BLaER1 treated with 17β-estradiol and CSF1 and Interleukin-3, amounts not matched to agents 10 nM and 100 nM (cell line): Measurements from ENCODE around the gene EVX2.

ENCODE experiments used
- H3K27ac ChIP-seq, 11 experiments: shearing (Covaris generic); formaldehyde crosslinking; 2 replicates each; pipeline ENCODE4 v1.8.1; 2022
- H3K27me3 ChIP-seq, 11 experiments: shearing (Covaris generic); formaldehyde crosslinking; 2 replicates each; pipeline ENCODE4 v1.8.1; 2022
- H3K36me3 ChIP-seq, 11 experiments: shearing (Covaris generic); formaldehyde crosslinking; 2 replicates each; pipeline ENCODE4 v1.8.1; 2022
- H3K4me1 ChIP-seq, 10 experiments: shearing (Covaris generic); formaldehyde crosslinking; 2 replicates each; pipeline ENCODE4 v1.8.1; 2022
- H3K4me2 ChIP-seq, 11 experiments: shearing (Covaris generic); formaldehyde crosslinking; 2 replicates each; pipeline ENCODE4 v1.8.1; 2022
- H3K4me3 ChIP-seq, 10 experiments: shearing (Covaris generic); formaldehyde crosslinking; 2 replicates each; pipeline ENCODE4 v1.8.1; 2022
- H3K9ac ChIP-seq, 11 experiments: shearing (Covaris generic); formaldehyde crosslinking; 2 replicates each; pipeline ENCODE4 v1.8.1; 2022
- H3K9me3 ChIP-seq, 11 experiments: shearing (Covaris generic); formaldehyde crosslinking; replicated peaks in 1 of 11; 2 replicates each; pipeline ENCODE4 v1.8.1; 2022
- H4K20me1 ChIP-seq, 11 experiments: shearing (Covaris generic); formaldehyde crosslinking; 2 replicates each; pipeline ENCODE4 v1.8.1; 2022
- Cebpa-rat ChIP-seq, 11 experiments: shearing (Covaris generic); IDR thresholded peaks; 2 replicates each; pipeline ENCODE4 v1.8.1; 2022

Gene EVX2

DNA sequence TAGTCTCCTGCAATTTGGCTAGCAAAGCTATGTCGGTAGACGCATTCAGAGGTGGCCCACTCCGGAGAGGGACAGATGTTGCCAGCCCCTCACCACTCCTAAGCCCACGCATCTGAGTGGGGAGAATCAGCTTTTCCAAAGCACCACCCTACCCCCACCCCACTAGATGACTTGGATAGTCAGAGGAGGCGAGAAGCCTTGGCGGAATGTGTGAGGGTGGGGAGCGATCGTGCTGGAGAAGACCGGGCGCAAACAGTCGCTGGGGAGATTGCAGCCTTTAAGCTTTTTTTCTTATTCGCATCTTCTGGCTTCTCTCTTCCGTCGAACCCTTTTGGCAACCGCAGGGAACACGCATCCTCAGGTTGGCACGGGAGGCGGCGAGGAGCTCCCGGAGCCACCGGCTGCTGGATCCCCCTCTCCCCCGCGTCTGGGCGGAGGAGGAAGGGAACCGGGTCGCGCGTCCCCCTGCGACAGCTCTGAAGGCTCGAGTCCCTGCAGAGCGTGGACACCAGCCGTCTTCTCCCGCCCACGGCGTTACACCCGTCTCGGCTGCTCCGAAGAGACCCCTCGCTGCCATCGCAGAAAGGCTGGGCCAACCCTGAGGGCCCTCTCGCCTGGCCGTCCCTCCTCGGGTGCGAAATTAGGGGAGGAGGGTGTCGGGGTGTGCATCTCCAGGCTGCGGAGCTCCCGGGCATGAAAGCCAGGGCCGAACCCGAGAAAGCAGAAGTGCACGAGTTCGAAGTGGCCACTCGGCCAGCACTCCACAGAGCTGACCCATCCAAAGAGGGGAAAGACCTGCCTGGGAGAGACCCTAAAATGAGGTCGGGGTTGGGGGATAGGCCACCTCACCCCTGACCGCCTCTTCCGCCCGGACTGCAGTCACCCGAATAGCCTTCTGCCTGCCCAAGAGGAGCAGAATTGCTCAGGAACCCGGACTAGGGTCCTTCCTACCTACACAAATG, 12.2 kb downstream of the EVX2 start:
- Histone ChIP-seq H4K20me1 (peaks cover 0 to 44% (median 23%) of the 10 kb centered on the region in 11 experiments; a peak in 13 of 22 replicates), H3K9ac (no peak overlapping the region), H3K4me2 (no peak overlapping the region), H3K36me3 (no peaks in the 10 kb centered on the region), H3K9me3 (peaks cover 29 to 56% (median 42%) of the 10 kb centered on the region in 11 experiments), H3K27me3 (peaks cover 98 to 100% (median 100%) of the 10 kb centered on the region in 11 experiments), H3K27ac (no peak overlapping the region), H3K4me1 (no peaks in the 10 kb centered on the region), H3K4me3 (no peak overlapping the region)
- no peak for TF ChIP-seq Cebpa-rat (IDR thresholded peaks at IDR 0.05)

DNA sequence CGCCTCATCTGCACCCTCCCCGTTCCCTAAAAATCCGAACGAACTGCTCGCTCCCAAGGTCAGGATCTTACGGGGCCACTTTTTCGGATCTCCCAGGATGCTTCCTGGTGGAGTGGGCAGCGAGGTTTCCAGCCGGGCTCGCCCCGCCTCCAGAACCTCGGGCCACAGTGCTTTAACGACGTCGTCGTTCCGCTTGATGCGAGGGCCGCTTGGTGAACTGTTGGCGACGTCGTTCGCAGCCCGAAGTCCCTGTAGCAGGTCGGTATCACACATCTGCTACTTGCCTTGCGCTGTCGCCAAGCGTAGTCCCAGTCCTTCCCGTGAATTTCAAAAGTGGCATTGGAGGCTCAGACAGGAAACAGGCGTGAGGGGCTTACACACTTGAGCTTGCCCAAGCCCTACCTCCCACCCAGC, 15.3 kb downstream of the EVX2 start:
- no peak overlapping the region for H3K4me3 ChIP-seq
- peaks cover 69 to 85% (median 82%) of the 10 kb centered on the region in 11 experiments for H3K27me3 ChIP-seq
- no peak for TF ChIP-seq Cebpa-rat (IDR thresholded peaks at IDR 0.05)
- H3K4me2 ChIP-seq, result no peak overlapping the region
- peaks cover 0 to 9% (median 0%) of the 10 kb centered on the region in 10 experiments; a peak in 7 of 20 replicates for H3K4me1 ChIP-seq
- peaks cover 30 to 49% (median 42%) of the 10 kb centered on the region in 11 experiments for H3K9me3 ChIP-seq
- no peak overlapping the region for H3K27ac ChIP-seq
- H3K36me3 ChIP-seq, result no peaks in the 10 kb centered on the region
- H4K20me1 ChIP-seq, result peaks cover 0 to 16% (median 8%) of the 10 kb centered on the region in 11 experiments; a peak in 6 of 22 replicates
- no peak overlapping the region for H3K9ac ChIP-seq

DNA sequence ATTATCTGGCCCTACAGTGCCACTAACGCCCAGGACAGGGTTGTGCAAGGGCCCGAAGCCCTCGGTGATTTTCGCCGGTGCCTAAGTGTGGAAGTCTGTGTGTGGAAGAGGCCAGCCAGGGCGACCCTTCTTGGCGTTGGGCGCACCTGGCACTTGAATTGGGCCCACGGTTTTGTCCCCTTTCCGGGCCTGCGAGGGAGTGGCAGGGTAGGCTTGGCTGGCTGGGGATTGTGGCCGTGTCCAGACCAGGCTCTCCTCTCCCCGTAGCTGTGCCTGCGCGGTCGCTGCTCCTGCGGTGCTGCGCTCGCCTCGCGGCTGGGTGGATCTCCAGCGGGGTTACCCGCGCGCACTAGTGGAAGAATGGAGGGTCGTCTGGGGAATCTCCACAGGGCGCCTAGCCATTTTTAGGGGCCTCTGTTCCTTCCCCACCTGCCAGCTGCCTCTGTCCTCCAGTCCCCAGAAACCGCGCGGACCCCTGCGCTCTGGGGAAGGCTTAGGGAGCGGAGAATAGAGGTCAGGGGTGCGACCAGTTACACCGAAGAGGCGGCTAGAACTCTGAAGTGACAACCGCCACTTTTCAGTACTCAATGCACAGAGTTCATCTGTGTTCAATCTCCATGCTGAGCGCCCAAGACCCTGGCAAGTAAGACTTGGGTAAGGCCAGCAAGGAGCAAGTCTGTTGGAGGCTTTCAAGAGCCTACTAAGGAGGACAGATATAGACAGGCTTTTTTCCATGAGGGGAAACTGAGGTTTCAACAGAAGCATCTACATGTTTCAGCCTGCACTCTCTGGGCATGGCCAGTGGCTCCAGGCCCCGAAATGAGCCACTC, 16.0 kb downstream of the EVX2 start:
- Histone ChIP-seq H3K27ac (no peak overlapping the region), H3K4me1 (peaks cover 0 to 9% (median 0%) of the 10 kb centered on the region in 10 experiments; a peak in 7 of 20 replicates), H3K9ac (no peak overlapping the region), H3K4me2 (no peak overlapping the region), H3K27me3 (peaks cover 63 to 79% (median 75%) of the 10 kb centered on the region in 11 experiments), H4K20me1 (peaks cover 0 to 11% (median 8%) of the 10 kb centered on the region in 11 experiments; a peak in 5 of 22 replicates), H3K4me3 (no peak overlapping the region), H3K9me3 (peaks cover 27 to 46% (median 42%) of the 10 kb centered on the region in 11 experiments), H3K36me3 (no peaks in the 10 kb centered on the region)
- no peak for TF ChIP-seq Cebpa-rat (IDR thresholded peaks at IDR 0.05)

DNA sequence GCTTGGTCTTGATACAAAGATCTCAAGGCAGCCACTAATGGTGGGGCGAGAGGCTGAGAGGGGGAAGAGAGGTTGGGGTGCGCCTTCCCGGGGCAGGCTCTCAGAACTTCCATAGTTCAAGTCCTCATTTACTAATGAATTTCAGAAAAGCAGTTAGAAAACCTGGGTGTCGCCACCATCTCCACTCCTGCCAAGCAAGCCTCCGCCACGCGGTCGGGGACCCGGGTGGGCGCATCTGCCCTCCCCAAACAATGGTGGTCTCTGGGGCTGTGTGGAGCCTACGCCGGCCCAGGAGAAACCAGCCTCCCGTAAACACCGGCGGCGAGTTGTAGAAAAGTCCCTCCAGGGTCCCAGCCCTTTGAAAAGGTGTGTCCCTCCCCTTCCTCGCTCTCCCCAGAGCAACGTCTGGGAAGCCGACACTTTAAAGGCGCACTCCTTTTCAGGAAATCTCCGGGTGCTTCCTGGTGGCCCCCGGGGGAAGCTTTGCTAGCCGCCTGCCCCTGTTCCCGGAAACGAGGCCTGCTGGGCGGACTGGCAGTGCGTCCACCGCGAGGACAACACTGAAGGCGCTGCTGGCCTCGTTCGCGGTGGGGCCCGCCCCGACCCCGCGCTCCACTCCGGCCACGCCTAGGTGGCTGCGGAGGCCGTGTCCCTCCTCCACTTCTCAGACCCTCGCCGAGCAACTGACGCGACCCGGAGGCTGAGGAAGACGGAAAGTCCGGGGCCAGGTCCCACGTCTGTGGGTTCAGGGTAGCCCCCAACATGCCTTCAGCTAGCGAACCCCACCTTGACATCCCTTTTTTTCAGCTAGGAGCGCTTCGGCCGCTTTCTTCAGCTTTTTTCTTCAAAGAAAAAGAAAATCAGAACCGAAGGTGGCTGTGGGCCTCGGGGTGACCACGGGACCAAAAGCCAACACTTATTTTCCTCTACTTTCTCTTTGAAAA, 16.8 kb downstream of the EVX2 start:
- Histone ChIP-seq H3K36me3 (no peaks in the 10 kb centered on the region), H4K20me1 (peaks cover 0 to 8% (median 4%) of the 10 kb centered on the region in 11 experiments; a peak in 4 of 22 replicates), H3K9ac (no peak overlapping the region), H3K4me2 (no peak overlapping the region; a peak in 1 of 22 replicates), H3K4me1 (peaks cover 0 to 9% (median 0%) of the 10 kb centered on the region in 10 experiments; a peak in 7 of 20 replicates), H3K27me3 (peaks cover 54 to 70% (median 66%) of the 10 kb centered on the region in 11 experiments), H3K9me3 (peaks cover 27 to 40% (median 37%) of the 10 kb centered on the region in 11 experiments), H3K4me3 (no peak overlapping the region; a peak in 1 of 20 replicates), H3K27ac (no peak overlapping the region)
- no peak for TF ChIP-seq Cebpa-rat (IDR thresholded peaks at IDR 0.05)

DNA sequence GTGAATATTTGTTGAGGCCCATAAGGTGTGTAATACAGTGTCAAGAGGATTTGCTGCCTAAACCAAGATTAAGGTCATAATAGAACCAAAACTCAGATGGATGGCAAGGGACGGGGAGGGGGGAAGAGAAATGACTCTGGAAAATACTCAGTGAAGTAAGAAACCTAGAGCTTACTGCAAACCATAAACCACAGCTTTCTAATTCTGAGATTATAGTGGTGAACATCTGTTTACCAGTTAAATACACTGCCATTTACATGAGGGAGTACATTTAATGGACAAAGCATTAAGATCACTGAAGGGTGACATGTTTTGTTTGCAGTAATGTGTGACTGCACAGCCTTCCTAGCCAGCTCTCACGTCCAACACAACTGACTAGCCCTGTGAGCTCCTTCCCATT, 19.8 kb downstream of the EVX2 start:
- Histone ChIP-seq H3K27me3 (peaks cover 26 to 41% (median 37%) of the 10 kb centered on the region in 11 experiments), H4K20me1 (no peaks in the 10 kb centered on the region; a peak in 1 of 22 replicates), H3K9ac (no peak overlapping the region), H3K4me3 (no peak overlapping the region), H3K4me2 (peak overlapping the region in 5 of 11 experiments; percentile 2 to 48 (median 21); a peak in 6 of 22 replicates), H3K4me1 (peaks cover 0 to 9% (median 0%) of the 10 kb centered on the region in 10 experiments; a peak in 7 of 20 replicates), H3K36me3 (no peaks in the 10 kb centered on the region), H3K27ac (no peak overlapping the region), H3K9me3 (peaks cover 23 to 29% (median 26%) of the 10 kb centered on the region in 11 experiments)
- no peak for TF ChIP-seq Cebpa-rat (IDR thresholded peaks at IDR 0.05)

DNA sequence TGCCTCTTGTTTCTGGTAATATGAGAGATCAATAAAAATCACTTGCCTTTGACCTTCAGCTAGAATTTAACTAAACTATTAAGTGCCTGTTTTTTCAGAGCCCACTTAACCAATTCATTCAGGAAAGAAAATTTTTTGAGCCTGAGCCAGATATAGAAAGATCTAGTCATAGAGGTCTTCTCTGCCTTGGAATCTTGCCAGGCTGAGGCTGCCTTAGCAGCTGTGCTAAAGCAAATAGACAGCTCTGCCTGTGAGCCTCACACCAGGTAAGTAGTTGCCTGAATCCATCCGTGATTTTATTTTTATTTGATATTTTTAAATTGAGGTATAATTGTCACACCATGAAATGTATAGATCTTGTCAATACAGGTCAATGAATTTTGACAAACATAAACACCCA, 27.4 kb downstream of the EVX2 start:
- H3K9ac ChIP-seq, result no peak overlapping the region
- no peak overlapping the region for H3K27ac ChIP-seq
- no peak overlapping the region for H3K4me3 ChIP-seq
- H3K27me3 ChIP-seq, result no peaks in the 10 kb centered on the region
- H3K9me3 ChIP-seq, result no peaks in the 10 kb centered on the region
- no peak for TF ChIP-seq Cebpa-rat (IDR thresholded peaks at IDR 0.05)
- no peak overlapping the region for H3K4me2 ChIP-seq
- no peaks in the 10 kb centered on the region for H3K36me3 ChIP-seq
- H4K20me1 ChIP-seq, result no peaks in the 10 kb centered on the region
- H3K4me1 ChIP-seq, result no peaks in the 10 kb centered on the region

DNA sequence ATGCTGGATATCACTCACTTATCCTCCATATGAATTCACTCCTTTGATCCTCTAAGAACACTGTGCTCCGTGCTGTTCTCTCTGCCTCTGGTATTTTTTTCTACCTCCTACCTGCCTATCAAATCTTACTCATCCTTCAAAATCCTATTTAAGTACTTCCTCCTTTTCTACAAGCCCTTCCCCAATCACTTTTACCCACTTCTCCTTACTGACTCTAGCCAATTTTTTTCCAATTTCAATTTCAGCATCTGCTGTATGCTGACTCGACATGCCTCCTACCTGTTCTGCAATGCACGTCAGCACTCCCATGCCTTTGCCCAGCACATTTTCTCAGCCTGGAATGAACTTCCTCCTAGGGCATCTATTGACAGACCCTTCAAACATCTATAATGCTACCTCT, 44.4 kb downstream of the EVX2 start:
- H3K4me3 ChIP-seq, result no peak overlapping the region
- no peak for TF ChIP-seq Cebpa-rat (IDR thresholded peaks at IDR 0.05)

DNA sequence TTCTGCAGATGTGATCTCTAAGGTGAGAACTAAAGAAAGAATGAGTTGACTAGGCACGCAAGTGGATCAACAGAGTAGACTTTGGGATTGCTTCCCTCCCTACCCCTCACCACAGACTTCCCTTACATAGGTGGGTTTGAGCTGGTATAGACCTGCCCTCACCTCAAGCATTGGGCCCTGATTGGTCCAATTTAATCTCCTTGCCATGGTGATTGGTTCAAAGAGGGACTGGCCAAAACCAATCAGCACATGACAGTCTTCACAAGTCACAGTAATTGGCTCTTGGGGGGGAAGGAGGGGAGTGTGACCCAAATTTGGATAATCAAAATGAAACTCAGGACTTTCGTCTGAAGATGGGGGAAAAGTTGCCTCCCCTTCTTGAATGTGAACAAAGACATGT, 45.1 kb downstream of the EVX2 start:
- H3K4me1 ChIP-seq, result peaks cover 0 to 9% (median 0%) of the 10 kb centered on the region in 10 experiments; a peak in 2 of 20 replicates
- no peak for TF ChIP-seq Cebpa-rat (IDR thresholded peaks at IDR 0.05)
- no peaks in the 10 kb centered on the region for H3K9me3 ChIP-seq
- no peak overlapping the region for H3K4me2 ChIP-seq
- no peak overlapping the region for H3K9ac ChIP-seq
- H3K27ac ChIP-seq, result no peak overlapping the region
- no peaks in the 10 kb centered on the region for H3K36me3 ChIP-seq
- H3K27me3 ChIP-seq, result no peaks in the 10 kb centered on the region
- no peaks in the 10 kb centered on the region for H4K20me1 ChIP-seq
- no peak overlapping the region for H3K4me3 ChIP-seq

More for the DNA sequence above, 44.4 kb downstream of the EVX2 start:
- H3K4me2 ChIP-seq, result no peak overlapping the region
- H3K27ac ChIP-seq, result no peak overlapping the region
- H3K27me3 ChIP-seq, result no peaks in the 10 kb centered on the region
- no peaks in the 10 kb centered on the region for H3K9me3 ChIP-seq
- H3K36me3 ChIP-seq, result no peaks in the 10 kb centered on the region
- no peaks in the 10 kb centered on the region for H4K20me1 ChIP-seq
- H3K9ac ChIP-seq, result no peak overlapping the region
- peaks cover 0 to 9% (median 0%) of the 10 kb centered on the region in 10 experiments; a peak in 2 of 20 replicates for H3K4me1 ChIP-seq
